GM12873 (cell line): ENCODE results near the gene PLEKHM3.

Experiments
- TF ChIP-seq, protein P1 (sequence below): IDR thresholded peaks from 2 replicates; pipeline ENCODE4 v1.5.1; 2012; ENCODE audit warnings: low read depth, mild to moderate bottlenecking, moderate library complexity, low read length, control low read depth; ENCODE audit not compliant: insufficient read depth; ENCODE audit errors: missing control alignments

PLEKHM3 gene

DNA sequence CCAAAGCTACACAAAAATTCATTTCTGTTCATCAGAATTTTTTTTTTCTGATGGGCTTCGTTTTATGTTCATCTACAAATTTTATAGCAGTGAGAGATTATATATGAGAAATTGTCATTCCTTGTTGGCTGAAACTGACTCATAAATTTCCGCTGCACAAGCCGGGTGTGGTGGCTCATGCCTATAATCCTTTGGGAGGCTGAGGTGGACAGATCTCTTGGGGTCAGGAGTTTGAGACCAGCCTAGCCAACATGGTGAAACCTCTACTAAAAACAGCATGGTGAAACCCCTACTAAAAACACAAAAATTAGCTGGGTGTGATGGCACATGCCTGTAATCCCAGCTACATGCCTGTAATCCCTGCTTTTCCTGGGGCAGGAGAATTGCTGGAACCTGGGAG lies 72.0 kb downstream of the PLEKHM3 start:
- TF ChIP-seq, protein P1, sequence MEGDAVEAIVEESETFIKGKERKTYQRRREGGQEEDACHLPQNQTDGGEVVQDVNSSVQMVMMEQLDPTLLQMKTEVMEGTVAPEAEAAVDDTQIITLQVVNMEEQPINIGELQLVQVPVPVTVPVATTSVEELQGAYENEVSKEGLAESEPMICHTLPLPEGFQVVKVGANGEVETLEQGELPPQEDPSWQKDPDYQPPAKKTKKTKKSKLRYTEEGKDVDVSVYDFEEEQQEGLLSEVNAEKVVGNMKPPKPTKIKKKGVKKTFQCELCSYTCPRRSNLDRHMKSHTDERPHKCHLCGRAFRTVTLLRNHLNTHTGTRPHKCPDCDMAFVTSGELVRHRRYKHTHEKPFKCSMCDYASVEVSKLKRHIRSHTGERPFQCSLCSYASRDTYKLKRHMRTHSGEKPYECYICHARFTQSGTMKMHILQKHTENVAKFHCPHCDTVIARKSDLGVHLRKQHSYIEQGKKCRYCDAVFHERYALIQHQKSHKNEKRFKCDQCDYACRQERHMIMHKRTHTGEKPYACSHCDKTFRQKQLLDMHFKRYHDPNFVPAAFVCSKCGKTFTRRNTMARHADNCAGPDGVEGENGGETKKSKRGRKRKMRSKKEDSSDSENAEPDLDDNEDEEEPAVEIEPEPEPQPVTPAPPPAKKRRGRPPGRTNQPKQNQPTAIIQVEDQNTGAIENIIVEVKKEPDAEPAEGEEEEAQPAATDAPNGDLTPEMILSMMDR: no peak

DNA sequence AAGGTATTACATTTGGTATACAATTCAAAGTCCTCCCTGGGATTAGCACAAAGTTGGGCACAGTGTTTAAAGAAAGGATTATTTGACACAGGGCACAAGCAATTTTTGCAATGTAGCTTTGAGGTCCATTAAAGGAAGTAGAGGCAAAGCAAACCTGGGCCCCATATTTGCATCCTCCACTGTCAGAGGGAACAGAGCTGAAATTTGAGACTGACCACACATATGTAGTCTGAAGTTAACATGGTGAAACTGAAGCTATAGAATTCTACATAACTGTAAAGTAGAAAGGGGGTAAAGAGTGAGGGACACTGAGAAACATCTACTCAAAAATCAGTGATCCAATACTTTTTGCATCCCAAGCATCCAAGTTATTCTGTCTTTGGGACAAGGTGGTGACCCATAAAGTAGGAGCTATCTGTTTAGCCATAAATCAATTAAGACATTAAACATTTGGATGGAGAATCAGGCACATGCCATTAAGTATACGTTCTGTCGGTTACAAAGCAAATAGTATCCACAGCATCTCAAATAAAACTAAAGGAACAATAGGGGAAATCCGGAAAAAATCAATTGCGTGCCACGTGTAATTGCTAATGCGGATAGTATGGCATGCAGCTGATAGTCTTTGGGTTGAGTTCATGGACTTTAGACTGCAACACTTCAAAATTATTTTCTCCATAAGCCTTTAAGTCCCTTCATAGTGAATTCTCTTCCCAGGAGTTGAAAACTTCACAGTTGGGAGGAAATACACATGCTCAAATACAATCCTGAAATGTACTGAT lies 72.6 kb downstream of the PLEKHM3 start:
- TF ChIP-seq, protein P1: no peak

DNA sequence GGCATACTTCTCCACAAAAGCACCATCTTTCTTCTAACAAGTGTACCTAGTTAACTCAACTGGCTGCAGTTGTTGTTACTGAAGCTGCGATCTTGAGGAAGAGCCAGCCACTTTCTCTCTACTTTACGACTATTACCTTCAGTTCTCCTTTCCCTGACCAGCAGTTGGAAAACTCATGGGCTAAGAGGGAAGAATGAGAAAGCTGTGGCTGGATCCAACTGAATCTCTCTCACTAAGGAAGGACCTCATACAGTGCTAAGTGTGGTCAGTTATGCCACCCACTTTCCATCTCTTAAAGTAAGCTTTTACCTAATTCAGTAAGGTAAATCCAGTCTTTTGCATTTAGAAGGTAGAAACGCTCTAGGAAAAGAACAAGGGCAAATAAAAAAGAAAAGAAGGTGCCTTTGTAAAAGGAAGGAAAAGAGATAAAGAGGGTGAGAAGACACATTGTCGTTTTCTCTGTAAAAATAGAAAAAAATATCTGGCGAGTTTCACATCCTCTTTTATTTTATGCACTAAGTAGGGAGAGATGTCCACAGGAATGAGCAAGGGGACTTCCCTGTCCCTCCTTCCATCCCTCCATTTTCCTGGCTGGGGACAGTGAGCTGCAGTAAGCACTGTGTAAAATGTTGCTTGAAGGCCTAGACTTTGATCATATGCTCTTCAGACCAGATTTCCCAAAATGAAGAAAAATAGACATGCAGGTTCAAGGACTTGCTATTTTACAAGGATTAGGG lies 73.4 kb downstream of the PLEKHM3 start:
- TF ChIP-seq, protein P1: no peak

DNA sequence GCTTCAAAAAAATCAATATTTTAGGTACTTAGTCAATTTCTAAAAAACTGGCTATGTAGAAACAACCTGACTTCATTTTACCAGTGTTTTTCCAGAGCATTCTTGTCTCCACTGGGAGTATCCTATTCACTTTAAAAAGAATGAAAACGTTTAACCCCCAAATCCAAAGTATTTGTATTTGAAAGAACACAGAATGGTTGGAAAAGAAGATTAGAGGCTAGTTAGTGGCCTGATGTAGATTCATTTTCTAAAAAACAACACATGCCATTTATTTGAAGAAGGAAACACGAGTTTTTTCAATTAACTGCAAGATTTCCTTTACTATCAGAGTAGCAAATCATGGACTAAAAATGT lies 74.6 kb downstream of the PLEKHM3 start:
- TF ChIP-seq, protein P1: no peak

DNA sequence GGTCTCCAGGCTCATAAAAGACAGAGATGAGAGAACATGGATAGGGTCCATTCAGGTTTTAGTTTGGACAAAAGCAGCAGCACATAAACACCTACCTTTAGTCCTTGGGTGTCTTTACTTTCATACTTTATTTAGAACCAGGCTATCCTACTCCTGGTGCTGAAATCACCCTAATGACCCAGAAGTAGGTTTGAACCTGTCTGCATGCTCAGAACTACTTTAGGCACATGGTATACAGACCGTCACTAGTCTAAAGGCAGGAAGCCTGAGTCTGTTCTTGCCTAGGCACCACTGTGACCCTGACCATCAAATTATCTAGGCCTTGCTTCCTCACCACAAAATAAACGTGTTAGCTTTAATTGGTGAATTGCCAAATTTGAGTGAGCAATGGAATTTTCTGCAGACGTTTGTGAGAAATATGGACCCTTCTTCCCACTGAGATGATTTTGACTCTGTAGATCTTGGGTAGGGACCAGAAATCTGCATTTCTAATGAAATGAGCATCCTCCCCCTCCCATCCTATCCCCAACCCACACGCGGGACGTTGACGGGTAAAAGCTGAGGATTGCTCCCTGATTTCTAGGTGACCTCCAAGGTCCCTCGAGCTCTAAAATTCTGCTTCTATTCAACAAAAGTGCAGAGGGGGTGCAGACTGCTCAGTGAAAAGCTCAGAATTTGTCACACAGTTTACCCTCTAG lies 75.1 kb downstream of the PLEKHM3 start:
- TF ChIP-seq, protein P1: no peak

DNA sequence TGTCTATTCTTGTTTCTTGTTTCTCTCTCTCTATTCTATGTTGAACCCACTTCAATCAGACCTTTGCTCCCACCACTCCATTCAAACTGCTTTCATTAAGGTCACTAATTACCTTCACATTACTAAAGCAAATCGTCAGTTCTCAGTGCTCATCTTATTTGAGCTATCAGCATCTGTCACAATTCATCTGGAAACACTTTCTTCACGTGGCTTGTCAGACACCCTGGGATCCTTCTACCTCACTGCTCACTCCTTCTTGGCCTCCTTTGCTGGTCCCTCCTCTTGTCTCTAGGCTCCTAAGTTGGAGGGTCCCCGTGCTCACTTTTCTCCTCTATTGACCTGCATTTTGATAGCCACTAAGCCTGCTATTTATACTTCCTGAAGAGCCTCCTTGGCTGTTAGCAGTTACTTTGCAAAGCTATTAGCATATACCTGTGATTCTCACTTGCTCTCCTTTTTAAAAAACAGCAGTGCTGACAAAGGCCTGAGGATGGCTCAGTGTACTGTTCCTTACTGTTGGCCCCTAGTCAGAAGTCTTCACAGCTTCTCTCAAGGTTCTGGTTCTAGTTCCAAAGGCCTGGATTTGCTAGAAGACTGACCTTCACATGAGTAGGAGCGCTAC lies 80.2 kb downstream of the PLEKHM3 start:
- TF ChIP-seq, protein P1: no peak

DNA sequence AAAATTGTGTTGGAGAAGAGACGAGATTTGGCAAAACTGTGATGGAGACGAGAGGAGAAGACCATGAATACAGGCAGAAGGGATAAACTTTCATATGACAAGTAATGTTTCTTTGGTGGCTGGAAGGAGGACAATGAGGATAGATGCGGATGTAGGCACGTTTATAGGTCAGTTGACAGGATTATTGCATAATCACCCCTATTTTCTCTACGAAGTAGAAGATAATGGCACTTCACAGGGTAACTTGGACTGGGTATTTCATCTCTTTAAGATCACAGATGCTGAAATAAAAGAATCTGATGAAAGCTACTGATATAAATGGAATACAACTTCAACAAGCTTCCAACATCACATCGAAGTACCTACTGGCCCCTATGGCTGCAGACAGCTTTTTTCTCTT lies 81.0 kb downstream of the PLEKHM3 start:
- TF ChIP-seq, protein P1: no peak
